Activated naive CD8-positive, alpha-beta T cell treated with anti-CD3 and anti-CD28 coated beads, Interleukin-2, amount 50 U/mL, for 24 hours (primary cell): Measurements from ENCODE around the gene SLC6A9.

Experiments used
- ATAC-seq: fragments of 150-1000 bp; cut with Tn5 transposase; one replicate; pipeline ENCODE4 v1.10.0; 2021
- DNase-seq: peaks from one replicate; pipeline ENCODE4 v3.0.0; 2021
- H3K27ac Mint-ChIP-seq: one replicate; pipeline ENCODE4 v1.8.0; 2021; ENCODE audit warnings: mild to moderate bottlenecking, mixed read lengths
- H3K27me3 Mint-ChIP-seq: one replicate; pipeline ENCODE4 v1.8.0; 2021; ENCODE audit warnings: mixed read lengths
- H3K36me3 Mint-ChIP-seq: one replicate; pipeline ENCODE4 v1.8.0; 2021; ENCODE audit warnings: low read depth, mixed read lengths
- H3K4me1 Mint-ChIP-seq: one replicate; pipeline ENCODE4 v1.8.0; 2021; ENCODE audit warnings: mixed read lengths
- H3K4me3 Mint-ChIP-seq: one replicate; pipeline ENCODE4 v1.8.0; 2021; ENCODE audit warnings: mild to moderate bottlenecking, moderate library complexity, mixed read lengths
- H3K9me3 Mint-ChIP-seq: one replicate; pipeline ENCODE4 v1.8.0; 2021; ENCODE audit warnings: mixed read lengths

The SLC6A9 gene

GRCh38 chr1:44060830-44061267 is 29.6 kb upstream of the SLC6A9 start:
- ATAC-seq (no peak), DNase-seq (no peak)
- no peaks in the 10 kb centered on the region for H3K36me3 Mint-ChIP-seq
- no peak overlapping the region for H3K4me3 Mint-ChIP-seq
- no peaks in the 10 kb centered on the region for H3K4me1 Mint-ChIP-seq
- H3K27ac Mint-ChIP-seq, result no peak overlapping the region
- H3K27me3 Mint-ChIP-seq, result peaks cover 1% of the 10 kb centered on the region
- H3K9me3 Mint-ChIP-seq, result no peaks in the 10 kb centered on the region

- ATAC-seq, result no peak
- Mint-ChIP-seq H3K27me3 (peaks cover 1% of the 10 kb centered on the region), H3K36me3 (no peaks in the 10 kb centered on the region), H3K9me3 (no peaks in the 10 kb centered on the region), H3K4me3 (no peak overlapping the region), H3K27ac (no peak overlapping the region), H3K4me1 (no peaks in the 10 kb centered on the region)
- no peak for DNase-seq
Measured at GRCh38 chr1:44059664-44060355, 28.5 kb upstream of the SLC6A9 start.

- no peak overlapping the region for H3K27ac Mint-ChIP-seq
- H3K9me3 Mint-ChIP-seq, result no peaks in the 10 kb centered on the region
- no peaks in the 10 kb centered on the region for H3K4me1 Mint-ChIP-seq
- DNase-seq (no peak), ATAC-seq (no peak)
- H3K27me3 Mint-ChIP-seq, result peaks cover 1% of the 10 kb centered on the region
- no peaks in the 10 kb centered on the region for H3K36me3 Mint-ChIP-seq
- no peak overlapping the region for H3K4me3 Mint-ChIP-seq
Measured at GRCh38 chr1:44059212-44059611, 27.9 kb upstream of the SLC6A9 start.

GRCh38 chr1:44057293-44057692 is 26.0 kb upstream of the SLC6A9 start:
- Mint-ChIP-seq H3K9me3 (no peaks in the 10 kb centered on the region), H3K4me3 (no peak overlapping the region), H3K4me1 (no peaks in the 10 kb centered on the region), H3K27me3 (peaks cover 1% of the 10 kb centered on the region), H3K36me3 (no peaks in the 10 kb centered on the region), H3K27ac (no peak overlapping the region)
- ATAC-seq (no peak), DNase-seq (no peak)

DNA sequence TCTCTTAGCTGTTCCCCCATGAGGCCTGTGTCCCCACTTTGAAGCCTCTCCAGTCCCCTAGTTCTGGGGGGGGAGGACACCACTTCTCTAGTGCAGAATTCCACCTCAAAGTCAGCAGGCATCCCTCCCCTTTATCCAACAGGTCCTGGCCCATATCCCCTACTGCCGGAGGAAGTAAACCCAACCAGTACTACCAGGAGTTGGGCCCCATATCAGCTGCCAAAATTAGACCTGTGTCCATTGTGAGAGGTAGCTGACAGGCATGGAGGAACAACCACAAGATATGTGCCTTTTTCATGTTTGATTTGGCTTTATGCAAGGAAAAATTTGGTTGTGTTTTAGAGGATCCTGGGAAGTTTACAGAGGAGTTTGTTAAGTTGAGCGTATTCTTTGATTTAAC is 22.1 kb upstream of the SLC6A9 start:
- Mint-ChIP-seq H3K27ac (no peak overlapping the region), H3K36me3 (no peaks in the 10 kb centered on the region), H3K4me1 (peaks cover 3% of the 10 kb centered on the region), H3K4me3 (no peak overlapping the region), H3K27me3 (peaks cover 3% of the 10 kb centered on the region), H3K9me3 (no peaks in the 10 kb centered on the region)
- DNase-seq (no peak), ATAC-seq (no peak)

DNA sequence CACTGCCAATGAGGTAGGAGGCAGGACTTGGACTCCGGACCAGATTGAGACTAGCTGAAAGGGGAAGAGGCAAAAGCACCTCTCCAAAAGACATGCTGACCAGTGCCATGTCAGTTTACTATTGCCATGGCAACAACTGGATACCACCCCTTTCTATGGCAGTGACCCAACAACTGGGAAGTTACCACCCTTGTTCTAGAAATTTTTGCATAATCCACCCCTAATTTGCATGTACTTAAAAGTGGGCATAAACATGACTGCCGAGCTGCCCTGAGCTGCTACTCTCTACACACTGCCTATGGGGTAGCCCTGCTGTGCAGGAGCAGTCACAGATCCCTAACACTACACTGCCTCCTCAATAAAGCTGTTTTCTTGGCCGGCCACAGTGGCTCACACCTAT is 19.0 kb upstream of the SLC6A9 start:
- Mint-ChIP-seq H3K4me1 (peaks cover 10% of the 10 kb centered on the region), H3K9me3 (no peaks in the 10 kb centered on the region), H3K4me3 (no peak overlapping the region), H3K27ac (no peak overlapping the region), H3K27me3 (peaks cover 3% of the 10 kb centered on the region), H3K36me3 (no peaks in the 10 kb centered on the region)
- DNase-seq (no peak), ATAC-seq (no peak)

DNA sequence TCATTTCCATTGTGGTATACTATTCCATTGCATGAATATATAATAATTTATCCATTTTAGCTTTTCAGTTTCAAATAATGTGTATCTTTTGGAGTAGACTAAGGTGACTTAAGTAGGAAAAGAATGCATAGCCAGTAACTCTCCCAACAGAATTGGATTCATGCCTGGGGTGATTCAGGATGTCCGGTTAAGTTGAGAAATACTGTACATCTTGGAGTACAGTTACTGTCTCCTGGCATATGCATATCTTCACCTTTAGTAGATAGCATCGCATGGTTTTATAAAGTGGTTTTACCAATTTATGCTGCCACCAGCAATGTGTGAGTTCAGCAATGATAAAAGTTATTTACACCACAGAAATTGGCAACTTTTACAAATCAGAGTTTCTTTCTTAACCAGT is 18.6 kb upstream of the SLC6A9 start:
- DNase-seq (no peak), ATAC-seq (no peak)
- Mint-ChIP-seq H3K4me1 (peaks cover 10% of the 10 kb centered on the region), H3K27me3 (peaks cover 3% of the 10 kb centered on the region), H3K4me3 (no peak overlapping the region), H3K36me3 (no peaks in the 10 kb centered on the region), H3K9me3 (no peaks in the 10 kb centered on the region), H3K27ac (no peak overlapping the region)

DNA sequence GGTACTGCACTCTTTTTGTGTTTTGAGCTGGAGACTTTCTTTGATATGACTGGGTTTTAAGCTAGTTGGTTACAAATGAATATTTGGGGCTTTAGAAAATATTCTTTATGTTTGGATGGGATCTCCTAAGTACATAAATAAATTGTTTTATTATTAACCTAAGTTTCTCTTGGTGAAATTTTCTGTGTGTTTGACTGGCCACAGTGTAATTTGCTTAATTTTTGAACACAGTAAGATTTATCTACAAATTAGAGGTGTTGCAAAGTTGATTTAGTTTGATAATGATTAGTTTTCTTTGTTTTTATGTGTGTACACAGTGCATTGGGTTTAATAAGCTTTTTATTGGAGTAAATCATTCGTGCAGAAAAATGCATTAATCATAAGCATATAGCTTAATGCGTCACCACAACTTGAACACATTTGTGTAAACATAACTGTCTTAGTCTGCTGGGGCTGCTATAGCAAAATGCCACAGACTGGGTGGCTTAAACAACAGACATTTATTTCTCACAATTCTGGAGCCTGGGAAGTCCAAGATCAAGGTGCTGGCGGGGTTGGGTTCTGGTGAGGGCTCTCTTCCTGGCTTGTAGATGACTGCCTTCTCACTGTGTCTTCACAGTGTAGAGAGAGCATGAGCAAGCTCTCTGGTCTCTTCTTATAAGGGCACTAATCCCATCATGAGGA is 17.4 kb upstream of the SLC6A9 start:
- Mint-ChIP-seq H3K4me3 (peak overlapping the region; percentile 20), H3K27me3 (peaks cover 3% of the 10 kb centered on the region), H3K36me3 (no peaks in the 10 kb centered on the region), H3K9me3 (no peaks in the 10 kb centered on the region), H3K27ac (no peak overlapping the region), H3K4me1 (peaks cover 10% of the 10 kb centered on the region)
- DNase-seq, result no peak
- no peak for ATAC-seq

DNA sequence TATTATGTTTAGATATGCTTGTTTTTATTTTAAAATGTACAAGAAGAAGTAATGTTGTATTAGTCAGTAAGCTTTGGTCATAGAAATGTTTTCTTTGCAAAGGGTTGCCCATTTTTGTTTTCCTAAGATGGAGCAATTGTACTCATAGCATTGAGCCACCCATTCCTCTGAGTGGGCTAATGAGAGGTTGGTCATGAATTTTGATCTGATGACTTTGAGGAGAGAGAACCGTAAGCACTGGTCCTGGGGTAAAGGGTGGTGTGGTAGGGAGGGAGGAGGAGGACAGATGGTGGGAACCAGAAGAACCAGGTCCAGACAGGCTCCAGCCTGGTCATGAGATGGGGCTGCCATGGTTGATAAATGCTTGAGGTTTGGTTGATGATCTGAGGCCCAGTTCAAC is 15.9 kb upstream of the SLC6A9 start:
- no peak overlapping the region for H3K27ac Mint-ChIP-seq
- peaks cover 10% of the 10 kb centered on the region for H3K4me1 Mint-ChIP-seq
- ATAC-seq (no peak), DNase-seq (no peak)
- H3K9me3 Mint-ChIP-seq, result no peaks in the 10 kb centered on the region
- H3K27me3 Mint-ChIP-seq, result peaks cover 5% of the 10 kb centered on the region
- no peaks in the 10 kb centered on the region for H3K36me3 Mint-ChIP-seq
- no peak overlapping the region for H3K4me3 Mint-ChIP-seq

DNA sequence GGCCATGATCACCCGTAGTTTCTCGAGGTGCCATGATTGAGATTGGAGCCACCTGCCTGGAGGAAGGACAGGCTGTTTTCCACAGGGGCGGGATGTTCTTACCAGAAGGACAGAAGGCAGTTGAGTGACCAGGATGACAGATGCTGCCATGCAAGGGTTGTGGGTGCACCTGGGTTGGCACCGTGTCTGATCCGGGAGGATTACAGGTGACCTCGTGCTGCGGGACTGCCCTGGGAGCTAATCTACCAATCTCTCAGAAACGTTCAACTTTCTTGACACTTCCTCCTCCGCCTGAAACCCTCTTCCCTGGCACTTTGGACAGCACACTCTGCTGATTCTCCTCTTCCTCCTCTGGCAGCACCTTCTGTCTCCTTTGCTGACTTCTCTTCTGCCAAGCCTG is 13.8 kb upstream of the SLC6A9 start:
- H3K36me3 Mint-ChIP-seq, result no peaks in the 10 kb centered on the region
- no peaks in the 10 kb centered on the region for H3K9me3 Mint-ChIP-seq
- H3K27ac Mint-ChIP-seq, result no peak overlapping the region
- H3K4me3 Mint-ChIP-seq, result no peak overlapping the region
- ATAC-seq, result no peak
- H3K4me1 Mint-ChIP-seq, result peaks cover 10% of the 10 kb centered on the region
- H3K27me3 Mint-ChIP-seq, result peaks cover 2% of the 10 kb centered on the region
- DNase-seq, result no peak

DNA sequence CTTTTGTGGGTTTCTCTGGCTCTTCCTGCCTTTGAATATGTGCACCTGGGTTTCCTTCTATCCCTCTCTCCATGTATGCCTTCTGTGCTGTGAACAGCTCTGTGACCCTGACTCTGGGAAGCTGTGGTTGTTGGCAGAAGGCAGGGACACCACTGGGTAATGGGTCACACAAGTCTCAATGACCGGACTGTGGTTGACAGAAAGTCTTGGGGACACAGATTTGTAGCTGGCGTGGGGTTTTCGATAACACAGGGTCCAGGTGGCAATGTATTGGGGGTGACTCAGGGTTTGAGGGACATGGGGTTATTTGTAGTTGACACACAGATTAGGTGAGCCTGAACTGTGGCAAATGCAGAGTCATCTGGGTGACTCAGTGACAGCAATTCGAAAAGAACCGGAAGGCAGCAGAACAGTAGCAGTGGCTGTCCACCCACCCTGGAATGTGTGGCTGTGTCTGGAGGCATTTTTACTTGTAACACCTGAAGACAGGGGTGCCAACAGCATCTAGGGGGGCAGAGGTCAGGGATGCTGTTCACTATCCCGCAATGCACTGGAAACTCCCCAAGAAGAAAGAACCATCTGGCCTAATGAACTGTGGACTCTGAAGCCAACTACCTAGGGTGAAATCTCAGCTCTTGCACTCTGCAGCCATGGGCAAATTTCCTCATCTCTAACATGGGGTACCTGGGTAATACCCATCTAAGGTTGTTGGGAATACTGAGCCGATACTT is 13.0 kb upstream of the SLC6A9 start:
- ATAC-seq, result no peak
- Mint-ChIP-seq H3K27me3 (peaks cover 2% of the 10 kb centered on the region), H3K4me1 (peaks cover 10% of the 10 kb centered on the region), H3K9me3 (no peaks in the 10 kb centered on the region), H3K27ac (no peak overlapping the region), H3K4me3 (no peak overlapping the region), H3K36me3 (no peaks in the 10 kb centered on the region)
- DNase-seq, result no peak

GRCh38 chr1:44043176-44044070 is 12.2 kb upstream of the SLC6A9 start:
- DNase-seq (no peak), ATAC-seq (no peak)
- Mint-ChIP-seq H3K4me3 (no peak overlapping the region), H3K27ac (no peak overlapping the region), H3K4me1 (peaks cover 8% of the 10 kb centered on the region), H3K9me3 (no peaks in the 10 kb centered on the region), H3K27me3 (peaks cover 2% of the 10 kb centered on the region), H3K36me3 (no peaks in the 10 kb centered on the region)

- H3K4me1 Mint-ChIP-seq, result no peaks in the 10 kb centered on the region
- DNase-seq (no peak), ATAC-seq (no peak)
- no peaks in the 10 kb centered on the region for H3K9me3 Mint-ChIP-seq
- peaks cover 2% of the 10 kb centered on the region for H3K27me3 Mint-ChIP-seq
- no peak overlapping the region for H3K27ac Mint-ChIP-seq
- no peaks in the 10 kb centered on the region for H3K36me3 Mint-ChIP-seq
- H3K4me3 Mint-ChIP-seq, result no peak overlapping the region
Measured at GRCh38 chr1:44040846-44041245, 9.6 kb upstream of the SLC6A9 start.

DNA sequence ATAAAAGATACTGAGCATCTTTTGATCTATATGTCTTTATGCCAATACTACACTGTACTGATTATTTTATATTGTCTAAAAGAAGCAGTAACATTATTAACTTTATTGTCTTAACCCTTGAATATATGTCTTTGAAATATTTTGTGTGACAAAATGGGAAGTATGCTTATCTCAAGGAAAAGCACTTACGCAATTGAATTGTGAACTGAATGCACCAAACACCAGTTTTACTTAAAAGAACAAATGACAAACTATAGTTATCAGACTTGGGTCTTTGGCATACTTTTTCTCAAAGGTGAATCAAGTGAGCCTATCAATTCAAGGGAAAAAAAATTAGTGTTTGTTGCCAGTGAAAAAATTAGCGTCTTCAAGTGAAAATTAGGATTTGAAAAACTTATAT is 9.2 kb upstream of the SLC6A9 start:
- no peaks in the 10 kb centered on the region for H3K9me3 Mint-ChIP-seq
- H3K27ac Mint-ChIP-seq, result no peak overlapping the region
- H3K36me3 Mint-ChIP-seq, result no peaks in the 10 kb centered on the region
- ATAC-seq, result no peak
- no peak overlapping the region for H3K4me3 Mint-ChIP-seq
- H3K4me1 Mint-ChIP-seq, result no peaks in the 10 kb centered on the region
- H3K27me3 Mint-ChIP-seq, result peaks cover 2% of the 10 kb centered on the region
- no peak for DNase-seq
